GM23248 (cell line): ENCODE results near the gene SLC4A4. TPM values are rescaled to one million over a fixed set of nuclear protein-coding genes. Genes with fewer than 3 reads are reported as not detected.

Experiments used
- DNase-seq: peaks from one replicate; pipeline ENCODE4 v3.0.0-alpha.2; 2015
- H2AFZ ChIP-seq: fragments of 200-600 bp; sonication (generic); 2 replicates; pipeline ENCODE4 v1.6.1; 2016; ENCODE audit warnings: antibody characterized with exemption
- H3F3A ChIP-seq: fragments of 200-600 bp; sonication (generic); 2 replicates; pipeline ENCODE4 v1.6.1; 2016; ENCODE audit warnings: mild to moderate bottlenecking, antibody characterized with exemption, mixed run types; ENCODE audit not compliant: insufficient read depth
- H3K27ac ChIP-seq: fragments of 200-600 bp; sonication (generic); 2 replicates; pipeline ENCODE4 v1.5.1; 2016; ENCODE audit warnings: mild to moderate bottlenecking
- H3K27me3 ChIP-seq: fragments of 200-600 bp; sonication (generic); replicated peaks from 2 replicates; pipeline ENCODE4 v1.6.1; 2016; ENCODE audit warnings: mild to moderate bottlenecking; ENCODE audit not compliant: insufficient read depth
- H3K36me3 ChIP-seq: fragments of 200-600 bp; sonication (generic); 2 replicates; pipeline ENCODE4 v1.6.1; 2016; ENCODE audit warnings: low read depth, mild to moderate bottlenecking
- H3K4me1 ChIP-seq: fragments of 200-600 bp; sonication (generic); 2 replicates; pipeline ENCODE4 v1.6.1; 2016; ENCODE audit warnings: mild to moderate bottlenecking; ENCODE audit not compliant: insufficient read depth
- H3K4me2 ChIP-seq: fragments of 200-600 bp; sonication (generic); one replicate; pipeline ENCODE4 v1.6.1; 2016; ENCODE audit warnings: mild to moderate bottlenecking; ENCODE audit not compliant: unreplicated experiment
- H3K4me3 ChIP-seq: fragments of 200-600 bp; sonication (generic); 2 replicates; pipeline ENCODE4 v1.5.1; 2016; ENCODE audit warnings: mild to moderate bottlenecking
- H3K79me2 ChIP-seq: fragments of 200-600 bp; sonication (generic); 2 replicates; pipeline ENCODE4 v1.6.1; 2016; ENCODE audit warnings: mild to moderate bottlenecking; ENCODE audit not compliant: insufficient read depth
- H3K9ac ChIP-seq: fragments of 200-600 bp; sonication (generic); 2 replicates; pipeline ENCODE4 v1.6.1; 2016; ENCODE audit warnings: mild to moderate bottlenecking
- H3K9me2 ChIP-seq: fragments of 200-600 bp; sonication (generic); 2 replicates; pipeline ENCODE4 v1.6.1; 2016; ENCODE audit warnings: mixed run types, mild to moderate bottlenecking, moderate library complexity; ENCODE audit not compliant: insufficient read depth
- H3K9me3 ChIP-seq: fragments of 200-600 bp; sonication (generic); one replicate; pipeline ENCODE4 v1.6.1; 2017; ENCODE audit warnings: low read depth
- H4K20me1 ChIP-seq: fragments of 200-600 bp; sonication (generic); 2 replicates; pipeline ENCODE4 v1.6.0; 2016; ENCODE audit not compliant: insufficient read depth
- EZH2 ChIP-seq: fragments of 200-600 bp; sonication (generic); IDR thresholded peaks from 2 replicates; pipeline ENCODE4 v1.6.1; 2018; ENCODE audit warnings: antibody characterized with exemption, mild to moderate bottlenecking; ENCODE audit not compliant: insufficient read depth, poor library complexity, severe bottlenecking
- EZH2phosphoT487 ChIP-seq: fragments of 200-600 bp; sonication (generic); IDR thresholded peaks from 2 replicates; pipeline ENCODE4 v1.6.1; 2018; ENCODE audit warnings: antibody characterized with exemption, moderate library complexity, mild to moderate bottlenecking, low read depth; ENCODE audit not compliant: insufficient read depth
- WGBS, 2 experiments: methylation state at CpG; one replicate each; pipeline ENCODE4 v1.1.6; 2015 to 2017; ENCODE audit warnings: low lambda C conversion rate in 2 of 2, low coverage in 1 of 2; ENCODE audit errors: missing lambda C conversion rate in 2 of 2; 5-methylcytosine and 5-hydroxymethylcytosine counted together
- in situ Hi-C: fragments of 300-500 bp; cut with MboI; formaldehyde crosslinking; loops from 2 replicates; pipeline ENCODE4 v1.15.0; 2020
- polyA plus RNA-seq: library from polyadenylated mRNA; unstranded; fragments of >200 nt; fragmentation: Nextera tagmentation; extraction: Ambion mirVana; gene quantifications from 2 replicates; pipeline ENCODE4 v1.2.1, GENCODE V29; 2016
- total RNA-seq: library from RNA; depleted of rRNA; stranded (reverse); fragments of >200 nt; shearing (Covaris generic); gene quantifications from 2 replicates; pipeline ENCODE4 v1.2.3, GENCODE V29; 2014

SLC4A4 gene
- total and polyA plus RNA-seq, 2 experiments from 2014 or later = 7.2 to 11.5 TPM

DNA sequence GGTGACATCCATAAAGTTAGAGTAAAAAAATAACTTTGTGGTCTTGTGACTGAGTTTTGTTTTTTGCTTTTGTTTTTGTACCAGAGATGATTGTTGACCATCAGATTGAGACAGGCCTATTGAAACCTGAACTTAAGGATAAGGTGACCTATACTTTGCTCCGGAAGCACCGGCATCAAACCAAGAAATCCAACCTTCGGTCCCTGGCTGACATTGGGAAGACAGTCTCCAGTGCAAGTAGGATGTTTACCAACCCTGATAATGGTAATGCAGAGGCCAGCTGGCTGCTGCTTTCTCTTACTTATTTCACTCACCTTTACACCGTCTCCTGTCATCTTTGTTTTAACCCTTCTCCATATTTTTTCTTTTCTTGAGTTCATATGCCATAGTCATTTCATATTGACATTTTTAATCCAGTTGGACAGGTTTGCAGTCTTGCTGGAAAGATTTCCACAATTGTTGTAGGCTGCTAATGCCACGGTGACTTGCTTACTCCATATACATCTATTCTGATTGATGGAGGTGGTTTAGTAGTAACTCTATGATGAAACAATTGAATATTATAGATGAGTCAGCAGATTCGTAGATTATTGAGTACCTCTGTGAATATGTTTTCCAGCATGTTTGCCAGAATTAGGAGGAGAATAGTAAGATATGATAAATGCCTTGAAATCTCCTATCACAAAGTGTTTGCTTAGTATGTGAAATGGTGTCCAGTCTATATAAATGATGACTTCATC, 18.3 kb downstream of the SLC4A4 start:
- no peaks in the 10 kb centered on the region for H3K79me2 ChIP-seq

DNA sequence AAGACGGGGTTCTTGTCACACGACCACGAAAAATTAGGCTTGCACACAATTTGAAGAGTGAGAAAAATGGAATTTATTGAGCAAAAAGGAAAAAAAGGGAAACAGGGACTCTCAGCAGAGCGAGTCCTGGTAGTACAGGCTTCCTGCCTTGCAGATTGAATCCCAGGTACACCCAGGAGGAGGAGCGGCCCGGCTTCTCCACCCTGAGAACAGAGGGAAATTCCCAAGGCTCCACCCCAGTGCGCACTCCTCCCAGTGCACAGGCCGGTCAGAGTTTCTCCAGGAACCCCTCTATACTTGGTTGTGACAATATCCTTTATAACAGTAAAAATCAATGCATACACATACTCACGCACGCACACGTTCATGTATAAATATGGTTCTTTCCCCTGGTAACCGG, 22.0 kb downstream of the SLC4A4 start:
- no peak overlapping the region for H3K9ac ChIP-seq
- no peak overlapping the region for H2AFZ ChIP-seq
- H3K27ac ChIP-seq = no peak overlapping the region
- no peaks in the 10 kb centered on the region for H4K20me1 ChIP-seq
- no peak overlapping the region for H3K4me3 ChIP-seq
- no peak for DNase-seq
- H3K9me3 ChIP-seq = no peaks in the 10 kb centered on the region
- no peaks in the 10 kb centered on the region for H3K4me1 ChIP-seq
- no peaks in the 10 kb centered on the region for H3F3A ChIP-seq
- 0 out of 2 replicates have a peak, but pooled peaks cover 5% of the 10 kb centered on the region for H3K9me2 ChIP-seq
- H3K36me3 ChIP-seq = 0 out of 2 replicates have a peak, but pooled peaks cover 8% of the 10 kb centered on the region
- H3K4me2 ChIP-seq = no peak overlapping the region
- H3K27me3 ChIP-seq = no peaks in the 10 kb centered on the region
- 91 to 98% methylated on average over 12 of the region's 12 CpGs for WGBS, 2 experiments
- no peaks in the 10 kb centered on the region for H3K79me2 ChIP-seq
- TF ChIP-seq EZH2phosphoT487 (no peak), EZH2 (no peak)
- in situ Hi-C loops = no loop called here

More for the DNA sequence above, 18.3 kb downstream of the SLC4A4 start:
- Histone ChIP-seq H3K36me3 (peaks cover 12% of the 10 kb centered on the region; the same call in 1 of the 2 replicates), H3K27me3 (no peaks in the 10 kb centered on the region), H3F3A (no peaks in the 10 kb centered on the region), H3K9ac (no peak overlapping the region), H3K4me1 (no peaks in the 10 kb centered on the region), H4K20me1 (no peaks in the 10 kb centered on the region), H3K4me3 (no peak overlapping the region), H3K9me3 (no peaks in the 10 kb centered on the region), H3K4me2 (no peak overlapping the region), H3K27ac (no peak overlapping the region), H2AFZ (no peak overlapping the region), H3K9me2 (0 out of 2 replicates have a peak, but pooled peaks cover 5% of the 10 kb centered on the region)
- TF ChIP-seq EZH2phosphoT487 (no peak), EZH2 (no peak)
- in situ Hi-C loops = no loop called here
- WGBS, 2 experiments = 88 to 92% methylated on average over 6 of the region's 6 CpGs
- DNase-seq = no peak

DNA sequence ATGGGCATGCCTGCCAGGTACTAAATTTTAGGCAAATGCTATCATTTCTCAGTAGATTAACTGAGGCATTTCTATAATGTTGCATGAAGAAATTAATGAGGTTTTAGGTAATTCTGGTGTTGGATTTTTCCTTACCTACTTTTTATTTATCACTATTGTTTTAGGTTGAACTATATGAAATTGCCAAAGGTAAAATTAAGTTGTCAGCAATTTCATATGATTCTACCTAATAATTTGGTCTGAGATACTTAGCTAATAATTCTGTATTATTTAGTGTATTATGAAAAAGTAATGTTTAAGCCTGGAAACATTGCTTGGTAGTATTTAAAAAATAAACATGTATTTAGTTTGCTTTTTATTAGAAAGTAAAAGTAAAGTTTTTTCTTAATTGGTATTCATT, 22.7 kb downstream of the SLC4A4 start:
- TF ChIP-seq EZH2 (no peak), EZH2phosphoT487 (no peak)
- Histone ChIP-seq H3K79me2 (no peaks in the 10 kb centered on the region), H4K20me1 (no peaks in the 10 kb centered on the region), H3K4me2 (no peak overlapping the region), H3F3A (no peaks in the 10 kb centered on the region), H3K4me1 (no peaks in the 10 kb centered on the region), H3K9me2 (0 out of 2 replicates have a peak, but pooled peaks cover 5% of the 10 kb centered on the region), H3K9ac (no peak overlapping the region), H3K36me3 (0 out of 2 replicates have a peak, but pooled peaks cover 8% of the 10 kb centered on the region), H3K27ac (no peak overlapping the region), H3K9me3 (no peaks in the 10 kb centered on the region), H3K27me3 (no peaks in the 10 kb centered on the region), H2AFZ (no peak overlapping the region), H3K4me3 (no peak overlapping the region)
- in situ Hi-C loops = no loop called here
- DNase-seq = no peak

DNA sequence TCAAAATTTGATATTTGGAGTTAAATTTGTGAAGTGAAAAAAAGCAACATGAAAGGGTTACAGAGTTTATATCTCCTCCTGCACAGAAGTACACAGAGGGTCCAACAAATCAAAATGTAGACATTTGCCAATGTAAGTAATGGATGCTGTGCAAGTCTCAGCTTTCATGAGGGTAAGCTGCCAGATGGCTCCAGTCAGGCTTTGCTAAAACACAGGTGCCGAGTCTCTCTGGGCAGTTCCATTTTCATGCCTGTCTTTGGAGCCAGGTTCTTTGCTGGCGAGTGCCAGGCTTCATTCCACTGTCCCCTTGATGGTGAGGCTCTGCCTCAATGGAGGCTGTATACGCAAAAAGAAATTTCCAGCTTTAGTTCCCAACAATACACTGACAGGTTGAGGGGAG, 27.9 kb downstream of the SLC4A4 start:
- Histone ChIP-seq H3K4me2 (no peak overlapping the region), H3K79me2 (no peaks in the 10 kb centered on the region), H3K36me3 (no peaks in the 10 kb centered on the region), H3F3A (no peaks in the 10 kb centered on the region), H3K27me3 (no peaks in the 10 kb centered on the region), H3K9me2 (no peaks in the 10 kb centered on the region), H4K20me1 (no peaks in the 10 kb centered on the region), H3K27ac (no peak overlapping the region), H3K4me1 (no peaks in the 10 kb centered on the region), H2AFZ (no peak overlapping the region), H3K4me3 (no peak overlapping the region), H3K9me3 (no peaks in the 10 kb centered on the region), H3K9ac (no peak overlapping the region)
- 88 to 97% methylated on average over 3 of the region's 3 CpGs for WGBS, 2 experiments
- DNase-seq = no peak
- no peak for TF ChIP-seq EZH2
- TF ChIP-seq EZH2phosphoT487 = no peak
- in situ Hi-C loops = no loop called here

DNA sequence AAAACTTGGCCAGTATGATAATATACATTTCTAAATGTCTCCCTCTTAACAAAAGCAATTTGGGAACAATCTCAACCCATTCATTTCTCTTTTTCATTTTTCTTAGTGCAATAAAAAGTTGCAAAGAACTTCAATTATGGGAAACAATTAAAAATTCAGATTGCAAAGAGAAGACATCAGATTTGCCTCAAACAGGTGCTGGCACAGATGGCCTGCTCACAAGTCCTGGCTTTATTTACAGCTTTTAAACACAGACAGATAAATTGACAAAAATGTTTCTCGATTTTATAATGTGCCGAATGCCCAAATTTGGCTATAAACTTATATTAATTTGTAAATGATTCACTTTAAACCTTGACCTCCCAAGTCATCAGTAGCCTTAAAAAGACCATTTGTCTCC, 28.7 kb downstream of the SLC4A4 start:
- H3K79me2 ChIP-seq = no peaks in the 10 kb centered on the region
- H3F3A ChIP-seq = no peaks in the 10 kb centered on the region
- in situ Hi-C loops = no loop called here
- H3K4me2 ChIP-seq = no peak overlapping the region
- H3K27ac ChIP-seq = no peak overlapping the region
- no peak overlapping the region for H2AFZ ChIP-seq
- no peaks in the 10 kb centered on the region for H3K27me3 ChIP-seq
- no peak overlapping the region for H3K9ac ChIP-seq
- H3K36me3 ChIP-seq = no peaks in the 10 kb centered on the region
- no peaks in the 10 kb centered on the region for H4K20me1 ChIP-seq
- H3K9me3 ChIP-seq = no peaks in the 10 kb centered on the region
- WGBS, 2 experiments = 93 to 97% methylated on average over 2 of the region's 2 CpGs
- no peaks in the 10 kb centered on the region for H3K4me1 ChIP-seq
- no peaks in the 10 kb centered on the region for H3K9me2 ChIP-seq
- no peak for DNase-seq
- TF ChIP-seq EZH2 (no peak), EZH2phosphoT487 (no peak)
- H3K4me3 ChIP-seq = no peak overlapping the region
